ENCODE measurements around the gene MED22.

DNA sequence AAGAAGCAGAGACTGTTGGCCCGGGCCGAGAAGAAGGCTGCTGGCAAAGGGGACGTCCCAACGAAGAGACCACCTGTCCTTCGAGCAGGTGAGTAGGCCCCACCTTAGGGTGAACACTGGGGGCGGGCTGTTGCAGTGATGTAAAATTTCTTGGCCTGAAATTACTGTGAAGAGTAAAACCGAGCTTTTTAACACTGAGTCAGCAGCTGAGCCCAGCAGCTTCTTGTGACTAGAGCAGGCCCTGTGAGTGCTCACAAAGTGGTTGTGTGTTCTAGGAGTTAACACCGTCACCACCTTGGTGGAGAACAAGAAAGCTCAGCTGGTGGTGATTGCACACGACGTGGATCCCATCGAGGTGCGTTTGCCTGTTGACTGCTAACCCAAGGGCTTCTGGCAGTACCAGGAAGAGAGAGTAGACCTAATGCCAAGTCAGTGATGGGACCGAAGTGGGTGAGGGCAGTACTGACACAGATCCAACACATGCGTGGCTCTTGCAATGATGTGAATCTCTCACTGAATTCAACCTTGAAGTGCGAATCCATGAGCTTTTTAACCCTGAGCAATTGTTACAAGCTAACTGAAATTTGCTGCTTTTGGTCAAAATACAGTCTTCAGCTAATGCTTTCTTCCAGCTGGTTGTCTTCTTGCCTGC, 2.2 kb upstream of the MED22 start:
- TF ChIP-seq, protein P1, sequence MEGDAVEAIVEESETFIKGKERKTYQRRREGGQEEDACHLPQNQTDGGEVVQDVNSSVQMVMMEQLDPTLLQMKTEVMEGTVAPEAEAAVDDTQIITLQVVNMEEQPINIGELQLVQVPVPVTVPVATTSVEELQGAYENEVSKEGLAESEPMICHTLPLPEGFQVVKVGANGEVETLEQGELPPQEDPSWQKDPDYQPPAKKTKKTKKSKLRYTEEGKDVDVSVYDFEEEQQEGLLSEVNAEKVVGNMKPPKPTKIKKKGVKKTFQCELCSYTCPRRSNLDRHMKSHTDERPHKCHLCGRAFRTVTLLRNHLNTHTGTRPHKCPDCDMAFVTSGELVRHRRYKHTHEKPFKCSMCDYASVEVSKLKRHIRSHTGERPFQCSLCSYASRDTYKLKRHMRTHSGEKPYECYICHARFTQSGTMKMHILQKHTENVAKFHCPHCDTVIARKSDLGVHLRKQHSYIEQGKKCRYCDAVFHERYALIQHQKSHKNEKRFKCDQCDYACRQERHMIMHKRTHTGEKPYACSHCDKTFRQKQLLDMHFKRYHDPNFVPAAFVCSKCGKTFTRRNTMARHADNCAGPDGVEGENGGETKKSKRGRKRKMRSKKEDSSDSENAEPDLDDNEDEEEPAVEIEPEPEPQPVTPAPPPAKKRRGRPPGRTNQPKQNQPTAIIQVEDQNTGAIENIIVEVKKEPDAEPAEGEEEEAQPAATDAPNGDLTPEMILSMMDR (IDR thresholded peaks at IDR 0.05; ENCODE audit: low read length) = no peak
- TF ChIP-seq EZH2 (optimal IDR thresholded peaks at IDR 0.05; ENCODE audit: low read depth, low read length) = no peak
